Neural cell (in vitro differentiated cells): ENCODE measurements around the gene S100A1. TPM values are rescaled to one million over a fixed set of nuclear protein-coding genes. Genes with fewer than 3 reads are reported as not detected.

Experiments
- H2AFZ ChIP-seq: fragments of 200-600, 300-800 bp; sonication (generic), shearing (Covaris generic); 2 replicates; pipeline ENCODE4 v1.6.0; 2014; ENCODE audit warnings: low read depth, mild to moderate bottlenecking, antibody characterized with exemption, low read length, moderate library complexity
- H3F3A ChIP-seq: fragments of 200-600 bp; shearing (Covaris generic); 2 replicates; pipeline ENCODE4 v1.6.1; 2016; ENCODE audit warnings: mild to moderate bottlenecking, moderate library complexity, mixed read lengths, antibody characterized with exemption, low read length; ENCODE audit not compliant: insufficient read depth, poor library complexity, severe bottlenecking
- H3K27ac ChIP-seq: fragments of 200-600, 300-800 bp; sonication (generic), shearing (Covaris generic); 2 replicates; pipeline ENCODE4 v1.5.1; 2014; ENCODE audit warnings: mild to moderate bottlenecking, low read length, moderate library complexity
- H3K27me3 ChIP-seq: fragments of 300-800, 200-600 bp; sonication (generic), shearing (Covaris generic); 2 replicates; pipeline ENCODE4 v1.6.0; 2014; ENCODE audit warnings: mild to moderate bottlenecking, low read depth, low read length, moderate library complexity; ENCODE audit not compliant: insufficient read depth
- H3K36me3 ChIP-seq: fragments of 300-800, 200-600 bp; sonication (generic), shearing (Covaris generic); 2 replicates; pipeline ENCODE4 v1.5.1; 2014; ENCODE audit warnings: mild to moderate bottlenecking, antibody characterized with exemption, low read length, moderate library complexity; ENCODE audit not compliant: insufficient read depth
- H3K4me2 ChIP-seq: fragments of 300-800, 200-600 bp; sonication (generic), shearing (Covaris generic); 2 replicates; pipeline ENCODE4 v1.6.0; 2014; ENCODE audit warnings: mild to moderate bottlenecking, low read length
- H3K4me3 ChIP-seq: fragments of 300-800, 200-600 bp; sonication (generic), shearing (Covaris generic); 2 replicates; pipeline ENCODE4 v1.5.1; 2014; ENCODE audit warnings: mild to moderate bottlenecking, low read length, moderate library complexity
- H3K79me2 ChIP-seq: fragments of 200-600 bp; shearing (Covaris generic); replicated peaks from 2 replicates; pipeline ENCODE4 v1.6.0; 2014; ENCODE audit warnings: mild to moderate bottlenecking, low read length, moderate library complexity; ENCODE audit not compliant: insufficient read depth
- H3K9ac ChIP-seq: fragments of 300-800, 200-600 bp; sonication (generic), shearing (Covaris generic); 2 replicates; pipeline ENCODE4 v1.6.1; 2016; ENCODE audit warnings: mild to moderate bottlenecking, low read length, mixed read lengths
- H3K9me2 ChIP-seq: fragments of 200-600 bp; shearing (Covaris generic); 2 replicates; pipeline ENCODE4 v1.6.1; 2016; ENCODE audit warnings: mild to moderate bottlenecking, low read length, mixed read lengths; ENCODE audit not compliant: insufficient read depth
- H3K9me3 ChIP-seq: fragments of 200-600, 300-800 bp; sonication (generic), shearing (Covaris generic); 2 replicates; pipeline ENCODE4 v1.6.1; 2016; ENCODE audit warnings: mild to moderate bottlenecking, mixed run types, low read length, moderate library complexity, mixed read lengths
- H4K20me1 ChIP-seq: fragments of 200-600 bp; shearing (Covaris generic); 2 replicates; pipeline ENCODE4 v1.6.1; 2016; ENCODE audit warnings: mild to moderate bottlenecking, mixed run types; ENCODE audit not compliant: insufficient read depth
- CTCF ChIP-seq: fragments of 450-650 bp; IDR thresholded peaks from 2 replicates; pipeline ENCODE4 v1.5.1; 2014; ENCODE audit warnings: antibody characterized with exemption, mild to moderate bottlenecking, moderate library complexity; ENCODE audit not compliant: poor library complexity, severe bottlenecking
- EP300 ChIP-seq: fragments of 450-650 bp; conservative IDR thresholded peaks from 2 replicates; pipeline ENCODE4 v1.6.1; 2014; ENCODE audit warnings: antibody characterized with exemption, mild to moderate bottlenecking, moderate library complexity; ENCODE audit not compliant: poor library complexity, severe bottlenecking
- EZH2 ChIP-seq: fragments of 200-600, 300-800 bp; shearing (Covaris generic), sonication (generic); IDR thresholded peaks from 2 replicates; pipeline ENCODE4 v1.6.1; 2014; ENCODE audit warnings: antibody characterized with exemption, low read length, borderline replicate concordance, mild to moderate bottlenecking; ENCODE audit not compliant: insufficient read depth, poor library complexity, severe bottlenecking
- MXI1 ChIP-seq: fragments of 450-650 bp; conservative IDR thresholded peaks from 2 replicates; pipeline ENCODE4 v1.6.1; 2014; ENCODE audit warnings: antibody characterized with exemption, mild to moderate bottlenecking; ENCODE audit not compliant: poor library complexity, severe bottlenecking
- POLR2AphosphoS5 ChIP-seq: IDR thresholded peaks from 2 replicates; pipeline ENCODE4 v1.6.1; 2012
- RAD21 ChIP-seq: fragments of 450-650 bp; conservative IDR thresholded peaks from 2 replicates; pipeline ENCODE4 v1.6.1; 2014; ENCODE audit warnings: antibody characterized with exemption, mild to moderate bottlenecking, moderate library complexity
- SMC3 ChIP-seq: fragments of 450-650 bp; conservative IDR thresholded peaks from 2 replicates; pipeline ENCODE4 v1.6.1; 2014; ENCODE audit warnings: antibody characterized with exemption, mild to moderate bottlenecking, moderate library complexity; ENCODE audit not compliant: poor library complexity
- TAF1 ChIP-seq: IDR thresholded peaks from 2 replicates; pipeline ENCODE4 v1.6.1; 2012; ENCODE audit warnings: low read depth
- polyA plus RNA-seq: library from polyadenylated mRNA; depleted of rRNA; stranded (reverse); fragments of >200 nt; gene quantifications from 2 replicates; pipeline ENCODE4 v1.2.3, GENCODE V29; 2014
- TF ChIP-seq, protein P1 (sequence below): IDR thresholded peaks from 2 replicates; pipeline ENCODE4 v1.6.1; 2012; ENCODE audit warnings: borderline replicate concordance

S100A1 gene
- polyA plus RNA-seq, 1 donor from 2014 or later: not detected

- Histone ChIP-seq H2AFZ (no peak overlapping the region), H3K4me2 (no peak overlapping the region), H3K9me3 (no peaks in the 10 kb centered on the region), H3K27me3 (no peaks in the 10 kb centered on the region), H3K27ac (no peak overlapping the region), H4K20me1 (no peaks in the 10 kb centered on the region), H3K9me2 (no peaks in the 10 kb centered on the region), H3K36me3 (no peaks in the 10 kb centered on the region), H3K79me2 (no peaks in the 10 kb centered on the region), H3K9ac (no peak overlapping the region), H3F3A (no peaks in the 10 kb centered on the region), H3K4me3 (no peak overlapping the region)
- no peak for TF ChIP-seq TAF1
- TF ChIP-seq POLR2AphosphoS5: no peak
- TF ChIP-seq SMC3: no peak
- no peak for TF ChIP-seq EP300
- TF ChIP-seq EZH2: no peak
- no peak for TF ChIP-seq MXI1
- no peak for TF ChIP-seq RAD21
- no peak for TF ChIP-seq CTCF
These were observed 24.7 kb downstream of the S100A1 start for GRCh38 chr1:153652805-153653500.

- Histone ChIP-seq H3K27me3 (no peaks in the 10 kb centered on the region), H3K36me3 (no peaks in the 10 kb centered on the region), H3K9me2 (no peaks in the 10 kb centered on the region), H3F3A (no peaks in the 10 kb centered on the region), H3K9ac (no peak overlapping the region), H3K4me3 (no peak overlapping the region), H2AFZ (no peak overlapping the region), H4K20me1 (no peaks in the 10 kb centered on the region), H3K79me2 (peaks cover 15% of the 10 kb centered on the region), H3K27ac (no peak overlapping the region), H3K4me2 (no peak overlapping the region), H3K9me3 (no peaks in the 10 kb centered on the region)
- TF ChIP-seq POLR2AphosphoS5: no peak
- no peak for TF ChIP-seq SMC3
- no peak for TF ChIP-seq CTCF
- no peak for TF ChIP-seq EZH2
- TF ChIP-seq TAF1: no peak
- TF ChIP-seq, protein P1, sequence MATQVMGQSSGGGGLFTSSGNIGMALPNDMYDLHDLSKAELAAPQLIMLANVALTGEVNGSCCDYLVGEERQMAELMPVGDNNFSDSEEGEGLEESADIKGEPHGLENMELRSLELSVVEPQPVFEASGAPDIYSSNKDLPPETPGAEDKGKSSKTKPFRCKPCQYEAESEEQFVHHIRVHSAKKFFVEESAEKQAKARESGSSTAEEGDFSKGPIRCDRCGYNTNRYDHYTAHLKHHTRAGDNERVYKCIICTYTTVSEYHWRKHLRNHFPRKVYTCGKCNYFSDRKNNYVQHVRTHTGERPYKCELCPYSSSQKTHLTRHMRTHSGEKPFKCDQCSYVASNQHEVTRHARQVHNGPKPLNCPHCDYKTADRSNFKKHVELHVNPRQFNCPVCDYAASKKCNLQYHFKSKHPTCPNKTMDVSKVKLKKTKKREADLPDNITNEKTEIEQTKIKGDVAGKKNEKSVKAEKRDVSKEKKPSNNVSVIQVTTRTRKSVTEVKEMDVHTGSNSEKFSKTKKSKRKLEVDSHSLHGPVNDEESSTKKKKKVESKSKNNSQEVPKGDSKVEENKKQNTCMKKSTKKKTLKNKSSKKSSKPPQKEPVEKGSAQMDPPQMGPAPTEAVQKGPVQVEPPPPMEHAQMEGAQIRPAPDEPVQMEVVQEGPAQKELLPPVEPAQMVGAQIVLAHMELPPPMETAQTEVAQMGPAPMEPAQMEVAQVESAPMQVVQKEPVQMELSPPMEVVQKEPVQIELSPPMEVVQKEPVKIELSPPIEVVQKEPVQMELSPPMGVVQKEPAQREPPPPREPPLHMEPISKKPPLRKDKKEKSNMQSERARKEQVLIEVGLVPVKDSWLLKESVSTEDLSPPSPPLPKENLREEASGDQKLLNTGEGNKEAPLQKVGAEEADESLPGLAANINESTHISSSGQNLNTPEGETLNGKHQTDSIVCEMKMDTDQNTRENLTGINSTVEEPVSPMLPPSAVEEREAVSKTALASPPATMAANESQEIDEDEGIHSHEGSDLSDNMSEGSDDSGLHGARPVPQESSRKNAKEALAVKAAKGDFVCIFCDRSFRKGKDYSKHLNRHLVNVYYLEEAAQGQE: no peak
- no peak for TF ChIP-seq RAD21
- TF ChIP-seq EP300: no peak
- TF ChIP-seq MXI1: no peak
These were observed 27.1 kb downstream of the S100A1 start for GRCh38 chr1:153655333-153655732.
